Testis (tissue), 2 donors: Measurements from ENCODE around the gene GGTLC1.
"Not testable (repeated sequence)": the region's sequence is repeated elsewhere in the genome, so short reads cannot be mapped to it uniquely, and the experiment has no call there.

Experiments used
- CTCF ChIP-seq, 3 experiments: fragments of 450-650 bp in 2 of 3; fragments of 200-600 bp in 1 of 3; sonication (generic) in 1 of 3; IDR thresholded peaks; one replicate each; pipeline ENCODE4 v1.5.1; 2016 to 2019; ENCODE audit warnings: antibody characterized with exemption in 3 of 3, mild to moderate bottlenecking in 2 of 3, moderate library complexity in 1 of 3
- POLR2A ChIP-seq: fragments of 450-650 bp; IDR thresholded peaks from one replicate; pipeline ENCODE4 v1.6.1; 2017; ENCODE audit warnings: antibody characterized with exemption, mild to moderate bottlenecking, moderate library complexity

GRCh38 chr20:23986310-23986709 is 2.3 kb downstream of the GGTLC1 start:
- TF ChIP-seq CTCF (IDR thresholded peaks at IDR 0.05); POLR2A: not testable (repeated sequence)
